SH-SY5Y (cell line): ENCODE measurements around the gene ANO9.

Experiments
- GATA2 ChIP-seq: IDR thresholded peaks from 2 replicates; pipeline ENCODE4 v1.6.1; 2011; ENCODE audit warnings: mild to moderate bottlenecking, low read depth, low read length
- GATA3 ChIP-seq: IDR thresholded peaks from 2 replicates; pipeline ENCODE4 v1.6.1; 2011; ENCODE audit warnings: low read depth, mild to moderate bottlenecking, low read length, moderate library complexity

DNA sequence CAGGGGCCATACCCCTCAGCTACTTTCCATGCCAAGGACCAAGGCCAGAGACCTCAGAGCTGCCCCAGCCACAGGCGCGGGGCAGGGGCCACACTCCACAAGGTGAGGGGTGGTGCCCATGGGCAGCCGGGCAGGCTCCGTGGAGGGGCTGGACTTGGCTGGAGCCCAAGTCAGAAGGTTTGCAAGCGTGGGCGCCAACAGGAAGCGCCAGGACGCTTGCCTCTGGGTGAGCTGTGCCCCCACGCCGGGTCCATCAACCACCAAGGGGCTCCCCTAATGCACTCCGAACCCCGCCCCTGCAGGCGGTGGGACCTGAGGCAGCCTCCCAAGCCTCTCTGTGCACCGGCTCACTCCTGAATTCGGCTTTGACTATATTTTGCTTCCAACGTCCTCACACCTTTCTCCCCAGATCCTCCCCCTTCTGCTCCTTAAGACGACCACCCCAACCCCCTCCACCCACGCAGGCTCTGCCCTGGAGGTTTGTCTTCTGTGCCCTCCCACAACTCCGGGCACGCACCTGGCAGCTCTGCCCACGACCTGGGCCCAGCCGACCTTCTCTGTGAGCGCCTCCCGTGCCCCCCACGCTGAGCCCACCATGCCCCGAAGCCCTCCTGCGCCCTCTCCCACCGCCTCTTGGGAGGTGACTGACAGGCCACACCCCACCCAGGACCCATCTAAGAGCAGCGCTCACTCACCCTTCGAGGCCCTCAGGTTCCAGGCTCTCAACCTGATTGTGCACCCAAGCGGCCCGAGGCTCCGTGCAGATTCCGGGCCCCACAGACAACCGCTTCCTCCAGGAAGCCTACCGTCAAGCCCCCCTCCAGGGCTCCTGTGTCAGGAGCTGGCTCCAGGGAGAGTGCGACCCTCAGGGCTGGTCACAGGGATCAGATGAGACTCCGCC lies 50.4 kb downstream of the ANO9 start:
- no peak for TF ChIP-seq GATA2
- no peak for TF ChIP-seq GATA3
